Heart left ventricle (tissue), 16 donors: ENCODE measurements around the gene LRRC14B. TPM values are rescaled to one million over a fixed set of nuclear protein-coding genes. Genes with fewer than 3 reads are reported as not detected.
"Not testable (repeated sequence)": the region's sequence is repeated elsewhere in the genome, so short reads cannot be mapped to it uniquely, and the experiment has no call there.

Experiments
- ATAC-seq, 4 donors: fragments of 200-7000 bp; cut with Tn5 transposase; one replicate each; pipeline ENCODE4 v1.9.1; 2020 to 2022; ENCODE audit warnings: moderate library complexity in 4 of 4, mild to moderate bottlenecking in 3 of 4, moderate number of reproducible peaks in 1 of 4
- DNase-seq, 5 donors: peaks; one replicate each; pipeline ENCODE4 v3.0.0-alpha.2; 2020
- H3K27ac ChIP-seq, 12 donors: fragments of 200-600 bp; sonication (generic) in 4 of 12; one replicate each; pipeline versions ENCODE4 v1.5.0 to v1.8.0; 2016 to 2022; ENCODE audit warnings: mild to moderate bottlenecking in 2 of 12
- H3K27me3 ChIP-seq, 9 donors: fragments of 200-600 bp; sonication (generic) in 2 of 9; one replicate each; pipeline versions ENCODE4 v1.5.1 to v1.8.0; 2016 to 2022; ENCODE audit warnings: mild to moderate bottlenecking in 3 of 9
- H3K36me3 ChIP-seq, 9 donors: fragments of 200-600 bp; sonication (generic) in 2 of 9; one replicate each; pipeline versions ENCODE4 v1.5.0 to v1.8.0; 2018 to 2022; ENCODE audit warnings: mild to moderate bottlenecking in 2 of 9
- H3K4me1 ChIP-seq, 12 donors: fragments of 200-600 bp; sonication (generic) in 4 of 12; one replicate each; pipeline versions ENCODE4 v1.5.0 to v1.8.0; 2016 to 2022; ENCODE audit warnings: mild to moderate bottlenecking in 3 of 12
- H3K4me3 ChIP-seq, 12 donors: fragments of 200-600 bp; sonication (generic) in 4 of 12; one replicate each; pipeline versions ENCODE4 v1.5.0 to v1.8.0; 2017 to 2022; ENCODE audit warnings: mild to moderate bottlenecking in 9 of 12, moderate library complexity in 4 of 12
- H3K9me3 ChIP-seq, 12 donors: fragments of 200-600 bp; sonication (generic) in 4 of 12; one replicate each; pipeline versions ENCODE4 v1.5.0 to v1.8.0; 2016 to 2022; ENCODE audit warnings: mild to moderate bottlenecking in 1 of 12
- CTCF ChIP-seq, 12 donors: fragments of 200-600 bp; sonication (generic) in 4 of 12; IDR thresholded peaks; one replicate each; pipeline versions ENCODE4 v1.5.0 to v1.8.0; 2018 to 2022; ENCODE audit warnings: antibody characterized with exemption in 12 of 12, mild to moderate bottlenecking in 5 of 12
- POLR2A ChIP-seq, 2 donors: fragments of 450-650 bp; IDR thresholded peaks; one replicate each; pipeline ENCODE4 v1.6.1; 2017; ENCODE audit warnings: antibody characterized with exemption in 2 of 2, mild to moderate bottlenecking in 2 of 2, moderate library complexity in 2 of 2
- WGBS, 4 donors: extraction: QIAGEN DNeasy Blood & Tissue Kit in 2 of 4; methylation state at CpG; one replicate each; pipeline versions ENCODE4 v1.1.5 to v1.1.7; 2013 to 2018; 5-methylcytosine and 5-hydroxymethylcytosine counted together
- intact Hi-C, 10 donors: fragments of 100-400 bp; cut with DNase I; formaldehyde crosslinking; loops; one replicate each; pipeline versions ENCODE4 v1.11.1 to v1.14.2; 2022
- polyA plus RNA-seq, 2 donors: library from polyadenylated mRNA; stranded (reverse); fragments of 200-250 nt; gene quantifications; one replicate each; pipeline ENCODE4 v1.2.3, GENCODE V29; 2013
- total RNA-seq, 9 donors: library from RNA; depleted of rRNA in 2 of 9; stranded (reverse); fragments of >200 nt in 2 of 9; fragmentation: NEBNext Ultra II Directional in 3 of 9; extraction: Animal tissue kit (Norgen Biotek cat#: 25700) in 3 of 9; gene quantifications; one replicate each; pipeline versions ENCODE4 v1.1.0 to v1.2.4, GENCODE V29; 2016 to 2023
- donor health status: ischemic (EF 13 %, LVEDD 7.1; RV severe dilation, severe dysfunction).
- donor health status: healthy with polysubstance abuse.
- donor health status: DM: no; HTN: yes; CAD: no.
- donor health status: DM: no; HTN: no; CAD: no.
- donor health status: ischemic (EF 25% LVEDD 6.9; RV normal size, moderate dysfunction).
- donor health status: ischemic (EF 25% LVEDD 5.7; RV mildly dilated, moderate dysfunction).
- donor health status: healthy.
- donor health status: DM: yes; HTN: yes; CAD: no.
- donor health status: ischemic (EF 35%, LVEDD 5.7; RV mildly dilated, moderate dysfunction).
- donor health status: nonischemic (EF 11% LVEDD 7.7; RV severe dilation, severe dysfunction).
- donor health status: DM: yes; HTN: yes; CAD: no.
- donor health status: PGD.
- donor health status: ischemic (EF 29% LVEDD 5.4; RV normal size, mild dysfunction).
- donor health status: nonischemic (EF 23%, LVEDD 6.1; RV moderate dilation, normal function).

Gene LRRC14B
- total and polyA plus RNA-seq, 11 donors: 6.1 to 133 (median 40.3) TPM

- H3K4me3 ChIP-seq: no peak overlapping the region
- peaks cover 0 to 41% (median 16%) of the 10 kb centered on the region in 12 donors for H3K4me1 ChIP-seq
- ATAC-seq (peak; percentile 14 to 79 (median 74)), DNase-seq (no peak)
- intact Hi-C loops: no loop called here
- H3K27me3 ChIP-seq: no peaks in the 10 kb centered on the region
- TF ChIP-seq POLR2A (IDR thresholded peaks at IDR 0.05): no peak
- no peak for TF ChIP-seq CTCF (IDR thresholded peaks at IDR 0.05)
- H3K27ac ChIP-seq: peak overlapping the region in 11 of 12 donors; percentile 6 to 80 (median 70)
- peaks cover 0 to 34% (median 27%) of the 10 kb centered on the region in 9 donors for H3K36me3 ChIP-seq
- 45 to 64% (median 54%) methylated on average over 8 of the region's 8 CpGs for WGBS, 4 donors
- H3K9me3 ChIP-seq: no peaks in the 10 kb centered on the region
Observed at GRCh38 chr5:206927-207536, 15.7 kb downstream of the LRRC14B start.

- peak in 3 of 4 donors; percentile 7 to 16 (median 11) for ATAC-seq
- Histone ChIP-seq H3K27ac (peak overlapping the region in 8 of 12 donors; percentile 56 to 80 (median 70)), H3K4me3 (no peak overlapping the region), H3K4me1 (peaks cover 0 to 41% (median 16%) of the 10 kb centered on the region in 12 donors), H3K9me3 (no peaks in the 10 kb centered on the region), H3K27me3 (no peaks in the 10 kb centered on the region), H3K36me3 (peaks cover 0 to 33% (median 27%) of the 10 kb centered on the region in 9 donors)
- WGBS, 4 donors: 49 to 68% (median 63%) methylated on average over 14 of the region's 14 CpGs
- no peak for DNase-seq
- TF ChIP-seq CTCF (IDR thresholded peaks at IDR 0.05) (no peak), POLR2A (IDR thresholded peaks at IDR 0.05) (no peak)
- intact Hi-C loops: no loop called here
Observed at GRCh38 chr5:207599-207998, 16.3 kb downstream of the LRRC14B start.

- Histone ChIP-seq H3K4me3 (no peak overlapping the region), H3K27me3 (no peaks in the 10 kb centered on the region), H3K4me1 (peaks cover 0 to 41% (median 16%) of the 10 kb centered on the region in 12 donors), H3K36me3 (peaks cover 0 to 25% (median 23%) of the 10 kb centered on the region in 9 donors), H3K9me3 (no peaks in the 10 kb centered on the region), H3K27ac (peak overlapping the region in 3 of 12 donors; percentile 56 to 80 (median 64))
- 84 to 89% (median 87%) methylated on average over 11 to 15 of the region's 15 CpGs for WGBS, 4 donors
- DNase-seq: no peak
- intact Hi-C loops: no loop called here
- ATAC-seq: peak in 1 of 4 donors; percentile 23
- TF ChIP-seq CTCF (IDR thresholded peaks at IDR 0.05): no peak
- no peak for TF ChIP-seq POLR2A (IDR thresholded peaks at IDR 0.05)
Observed at GRCh38 chr5:208449-209114, 17.3 kb downstream of the LRRC14B start.

GRCh38 chr5:213803-214395, 22.6 kb downstream of the LRRC14B start:
- no peak for ATAC-seq
- 86 to 92% (median 89%) methylated on average over 12 of the region's 12 CpGs for WGBS, 4 donors
- H3K4me1 ChIP-seq: peaks cover 0 to 12% (median 2%) of the 10 kb centered on the region in 12 donors
- no peak overlapping the region for H3K27ac ChIP-seq
- no peak for DNase-seq
- peaks cover 0 to 15% (median 4%) of the 10 kb centered on the region in 9 donors for H3K36me3 ChIP-seq
- H3K27me3 ChIP-seq: no peaks in the 10 kb centered on the region
- intact Hi-C loops: no loop called here
- H3K4me3 ChIP-seq: no peak overlapping the region
- TF ChIP-seq CTCF (IDR thresholded peaks at IDR 0.05) (no peak), POLR2A (IDR thresholded peaks at IDR 0.05) (no peak)
- no peaks in the 10 kb centered on the region for H3K9me3 ChIP-seq

GRCh38 chr5:215256-215655, 24.0 kb downstream of the LRRC14B start:
- H3K27ac ChIP-seq, H3K9me3 ChIP-seq, intact Hi-C loops, DNase-seq, ATAC-seq, H3K4me3 ChIP-seq, H3K27me3 ChIP-seq: not testable (repeated sequence)
- 86 to 100% (median 99%) methylated on average over 2 of the region's 2 CpGs for WGBS, 4 donors
- Histone ChIP-seq H3K4me1 (peaks cover 0 to 21% (median 7%) of the 10 kb centered on the region in 12 donors), H3K36me3 (peaks cover 0 to 15% (median 4%) of the 10 kb centered on the region in 9 donors)

GRCh38 chr5:216076-216475, 24.8 kb downstream of the LRRC14B start:
- peaks cover 0 to 29% (median 13%) of the 10 kb centered on the region in 12 donors for H3K4me1 ChIP-seq
- H3K36me3 ChIP-seq: peaks cover 0 to 15% (median 4%) of the 10 kb centered on the region in 9 donors
- H3K27ac ChIP-seq, intact Hi-C loops, ATAC-seq, H3K4me3 ChIP-seq, H3K9me3 ChIP-seq, H3K27me3 ChIP-seq, DNase-seq: not testable (repeated sequence)
- WGBS, 4 donors: 88 to 94% (median 91%) methylated on average over 7 to 9 of the region's 10 CpGs
